HCT116 (cell line): Measurements from ENCODE around the gene ATP1A4. TPM values are rescaled to one million over a fixed set of nuclear protein-coding genes. Genes with fewer than 3 reads are reported as not detected.

ENCODE experiments used
- ATAC-seq: fragments of 200-7000 bp; cut with Tn5 transposase; 2 replicates; pipeline ENCODE4 v1.9.1; 2020; ENCODE audit warnings: mild to moderate bottlenecking, moderate library complexity
- BruUV-seq: library from RNA; stranded (reverse); fragments of 400-500 nt; replicated peaks from 2 replicates; lab custom pipeline; 2021; lab: Mats Ljungman, UMichigan
- CTCF ChIA-PET: fragments of 300-600 bp; sonication (Branson Sonifier 250); formaldehyde crosslinking; loops from one replicate; lab custom pipeline; 2021; ENCODE audit warnings: antibody characterized with exemption; lab: Charles Lee
- POLR2A ChIA-PET: fragments of 300-600, 350-600 bp; sonication (Branson Sonifier 250); formaldehyde crosslinking; loops from one replicate; lab custom pipeline; 2021; ENCODE audit warnings: antibody characterized with exemption; lab: Charles Lee
- RAD21 ChIA-PET, 2 experiments: fragments of 300-600 bp; sonication (Branson Sonifier 250); formaldehyde crosslinking; loops; one replicate each; lab custom pipeline; 2023; ENCODE audit warnings: low total read pairs in 2 of 2; ENCODE audit not compliant: uncharacterized antibody in 2 of 2, unreplicated experiment in 2 of 2, low non-redundant PET in 1 of 2; lab: Charles Lee
- DNase-seq: peaks from one replicate; pipeline ENCODE4 v3.0.0-alpha.2; 2010; ENCODE audit warnings: low read depth, low spot score
- H2AFZ ChIP-seq: fragments of 200-600 bp; shearing (Covaris generic), sonication (generic); 2 replicates; pipeline ENCODE4 v1.6.1; 2017; ENCODE audit warnings: low read depth, mixed run types, mixed read lengths, antibody characterized with exemption, low read length; ENCODE audit not compliant: poor library complexity, severe bottlenecking
- H3K27ac ChIP-seq: 2 replicates; pipeline ENCODE4 v1.5.1; 2012; ENCODE audit warnings: low read depth, low read length
- H3K27me3 ChIP-seq: fragments of 200-600 bp; sonication (generic); 2 replicates; pipeline ENCODE4 v1.6.1; 2016; ENCODE audit warnings: mixed run types, low read length, mixed read lengths; ENCODE audit not compliant: insufficient read depth
- H3K36me3 ChIP-seq, 2 experiments: fragments of 200-500 bp in 1 of 2; fragments of 200-600 bp in 1 of 2; sonication (Bioruptor generic) in 1 of 2; sonication (generic) in 1 of 2; 2 replicates each; pipeline versions ENCODE4 v1.5.1 to v1.6.1; 2014 to 2016; ENCODE audit warnings: low read length in 2 of 2, inconsistent platforms in 1 of 2, mixed read lengths in 1 of 2, mixed run types in 1 of 2; ENCODE audit not compliant: insufficient read depth in 2 of 2, control insufficient read depth in 1 of 2
- H3K4me1 ChIP-seq, 2 experiments: fragments of 200-600 bp in 1 of 2; sonication (generic) in 1 of 2; 2 replicates each; pipeline versions ENCODE4 v1.5.1 to v1.6.1; 2012 to 2017; ENCODE audit warnings: low read length in 2 of 2, inconsistent platforms in 1 of 2, mild to moderate bottlenecking in 1 of 2, mixed read lengths in 1 of 2, mixed run types in 1 of 2, moderate library complexity in 1 of 2; ENCODE audit not compliant: insufficient read depth in 2 of 2, control insufficient read depth in 1 of 2
- H3K4me2 ChIP-seq: fragments of 200-600 bp; sonication (generic); 2 replicates; pipeline ENCODE4 v1.6.1; 2017; ENCODE audit warnings: mixed run types, low read length, mixed read lengths
- H3K4me3 ChIP-seq, 2 experiments: fragments of 200-600 bp in 1 of 2; sonication (generic) in 1 of 2; replicated peaks in 1 of 2; 2 replicates each; pipeline ENCODE4 v1.5.1; 2011 to 2016; ENCODE audit warnings: low read length in 2 of 2, control low read depth in 1 of 2, low read depth in 1 of 2, mild to moderate bottlenecking in 1 of 2, mixed read lengths in 1 of 2, mixed run types in 1 of 2
- H3K79me2 ChIP-seq: fragments of 200-600 bp; sonication (generic); 2 replicates; pipeline ENCODE4 v1.6.1; 2017; ENCODE audit warnings: mild to moderate bottlenecking, mixed run types, low read length, moderate library complexity, mixed read lengths; ENCODE audit not compliant: insufficient read depth
- H3K9ac ChIP-seq: fragments of 200-600 bp; sonication (generic); 2 replicates; pipeline ENCODE4 v1.6.1; 2016; ENCODE audit warnings: low read length, mixed read lengths
- H3K9me2 ChIP-seq: fragments of 200-600 bp; sonication (generic), shearing (Covaris generic); 2 replicates; pipeline ENCODE4 v1.6.1; 2017; ENCODE audit warnings: mixed run types, mild to moderate bottlenecking, moderate library complexity; ENCODE audit not compliant: insufficient read depth
- H3K9me3 ChIP-seq, 2 experiments: fragments of 200-500 bp in 1 of 2; fragments of 200-600 bp in 1 of 2; sonication (Bioruptor generic) in 1 of 2; sonication (generic) in 1 of 2; 2 replicates each; pipeline ENCODE4 v1.6.1; 2014 to 2017; ENCODE audit warnings: low read length in 2 of 2, mixed read lengths in 2 of 2, inconsistent platforms in 1 of 2, low read depth in 1 of 2, mild to moderate bottlenecking in 1 of 2, mixed run types in 1 of 2, moderate library complexity in 1 of 2; ENCODE audit not compliant: control insufficient read depth in 1 of 2, insufficient read depth in 1 of 2
- H4K20me1 ChIP-seq: fragments of 200-600 bp; sonication (generic), shearing (Covaris generic); 2 replicates; pipeline ENCODE4 v1.6.1; 2017; ENCODE audit warnings: mixed run types, mild to moderate bottlenecking, moderate library complexity; ENCODE audit not compliant: insufficient read depth
- CEBPB ChIP-seq: IDR thresholded peaks from 2 replicates; pipeline ENCODE4 v1.6.1; 2012; ENCODE audit warnings: low read depth
- ELF1 ChIP-seq: IDR thresholded peaks from 2 replicates; pipeline ENCODE4 v1.6.1; 2012; ENCODE audit warnings: low read depth, borderline replicate concordance
- MAX ChIP-seq: IDR thresholded peaks from 2 replicates; pipeline ENCODE4 v1.6.1; 2012
- POLR2A ChIP-seq: IDR thresholded peaks from 2 replicates; pipeline ENCODE4 v1.7.0; 2011; ENCODE audit warnings: borderline replicate concordance; ENCODE audit not compliant: insufficient read depth, insufficient read length; ENCODE audit errors: extremely low read depth
- POLR2AphosphoS5 ChIP-seq: IDR thresholded peaks from 2 replicates; pipeline ENCODE4 v1.6.1; 2011; ENCODE audit warnings: mild to moderate bottlenecking, low read depth, low read length, moderate library complexity
- RAD21 ChIP-seq: IDR thresholded peaks from 2 replicates; pipeline ENCODE4 v1.6.1; 2012; ENCODE audit warnings: low read depth, mild to moderate bottlenecking
- REST ChIP-seq: IDR thresholded peaks from 2 replicates; pipeline ENCODE4 v1.6.1; 2012; ENCODE audit warnings: low read depth
- SIN3A ChIP-seq: IDR thresholded peaks from 2 replicates; pipeline ENCODE4 v1.6.1; 2012; ENCODE audit warnings: low read depth
- YY1 ChIP-seq: IDR thresholded peaks from 2 replicates; pipeline ENCODE4 v1.6.1; 2011; ENCODE audit warnings: low read length, low read depth, moderate library complexity, mild to moderate bottlenecking; ENCODE audit not compliant: insufficient replicate concordance; ENCODE audit errors: extremely low read depth
- ZFX ChIP-seq: fragments of 450-650 bp; IDR thresholded peaks from 2 replicates; pipeline ENCODE4 v1.6.1; 2017
- intact Hi-C: fragments of 100-400 bp; cut with micrococcal nuclease; formaldehyde crosslinking; loops from 2 replicates; pipeline ENCODE4 v1.10.0; 2022
- total RNA-seq: library from RNA; stranded (reverse); gene quantifications from one replicate; pipeline ENCODE4 v1.2.1, GENCODE V29; 2021; ENCODE audit not compliant: unreplicated experiment

ATP1A4 gene
- total RNA-seq, 1 experiment from 2014 or later, result not detected

GRCh38 chr1:160205242-160206035 lies 54.0 kb downstream of the ATP1A4 start, which contains the start of gene PEA15:
Gene PEA15 (plus strand): TSS chr1:160205384. CDS start chr1:160211545, 6,161 bp downstream.
- BruUV-seq, result TSS peak; percentile 54
- peaks cover 12 to 20% of the 10 kb centered on the region in 2 experiments; a peak in 3 of 4 replicates for H3K4me1 ChIP-seq
- CTCF ChIA-PET, result interaction anchor here (2.1 kb wide), 1 partner anchor 12 kb away, joined by 17 read pairs; no protein-coding TSS in a partner anchor
- TF ChIP-seq ZFX (peak; percentile 73), CEBPB (no peak), POLR2AphosphoS5 (peak; percentile 70), POLR2A (peak; percentile 24), MAX (no peak; the same call in 1 of the 2 replicates), YY1 (peak; percentile 33), ELF1 (no peak), SIN3A (peak; percentile 75; the same call in 1 of the 2 replicates)
- H3K79me2 ChIP-seq, result peaks cover 45% of the 10 kb centered on the region
- POLR2A ChIA-PET, result no interaction called here
- RAD21 ChIA-PET, result no interaction called here
- peak within 1 kb of the TSS; percentile 78 to 89 for H3K4me3 ChIP-seq
- ATAC-seq (peak; percentile 80), DNase-seq (peak; percentile 12)
- H3K9ac ChIP-seq, result peak within 1 kb of the TSS; percentile 91
- intact Hi-C loops, result no loop called here
- H3K27ac ChIP-seq, result peak within 1 kb of the TSS; percentile 78
- H3K4me2 ChIP-seq, result peak within 1 kb of the TSS; percentile 90
- no peaks in the 10 kb centered on the region for H3K9me3 ChIP-seq
- H3K9me2 ChIP-seq, result no peaks in the 10 kb centered on the region
- H3K27me3 ChIP-seq, result no peaks in the 10 kb centered on the region
- peak within 1 kb of the TSS; percentile 77 for H2AFZ ChIP-seq
- H3K36me3 ChIP-seq, result peaks cover 5 to 20% of the 10 kb centered on the region in 2 experiments; a peak in 2 of 4 replicates
- 0 out of 2 replicates have a peak, but pooled peaks cover 4% of the 10 kb centered on the region for H4K20me1 ChIP-seq

GRCh38 chr1:160206036-160206389 lies 54.6 kb downstream of the ATP1A4 start:
- H3K27ac ChIP-seq, result peak overlapping the region; percentile 4; the same call in 1 of the 2 replicates
- no peak for TF ChIP-seq REST
- no peak for TF ChIP-seq RAD21
- TF ChIP-seq MAX, result peak; percentile 49; the same call in 1 of the 2 replicates
- H3K9me3 ChIP-seq, result no peaks in the 10 kb centered on the region
- peaks cover 5 to 20% of the 10 kb centered on the region in 2 experiments; a peak in 3 of 4 replicates for H3K36me3 ChIP-seq
- peak; percentile 10 for DNase-seq
- H3K4me1 ChIP-seq, result peaks cover 12 to 20% of the 10 kb centered on the region in 2 experiments; a peak in 3 of 4 replicates
- intact Hi-C loops, result no loop called here
- H3K4me3 ChIP-seq, result peak overlapping the region; percentile 78 to 89
- peak overlapping the region; percentile 91 for H3K9ac ChIP-seq
- POLR2A ChIA-PET, result interaction anchor here (1.5 kb wide), 1 partner anchor 14 kb away, joined by 6 read pairs; no protein-coding TSS in a partner anchor
- no peaks in the 10 kb centered on the region for H3K9me2 ChIP-seq
- RAD21 ChIA-PET, result no interaction called here
- CTCF ChIA-PET, result no interaction called here
- peak; percentile 71 for ATAC-seq
- H3K4me2 ChIP-seq, result peak overlapping the region; percentile 90
- H3K79me2 ChIP-seq, result peaks cover 48% of the 10 kb centered on the region
- H2AFZ ChIP-seq, result no peak overlapping the region
- H4K20me1 ChIP-seq, result 0 out of 2 replicates have a peak, but pooled peaks cover 4% of the 10 kb centered on the region
- no TSS peak for BruUV-seq
- no peaks in the 10 kb centered on the region for H3K27me3 ChIP-seq
